Measurements from ENCODE around the gene SHC1.
"Not testable (repeated sequence)": the region's sequence is repeated elsewhere in the genome, so short reads cannot be mapped to it uniquely, and the experiment has no call there.

Gene SHC1

DNA sequence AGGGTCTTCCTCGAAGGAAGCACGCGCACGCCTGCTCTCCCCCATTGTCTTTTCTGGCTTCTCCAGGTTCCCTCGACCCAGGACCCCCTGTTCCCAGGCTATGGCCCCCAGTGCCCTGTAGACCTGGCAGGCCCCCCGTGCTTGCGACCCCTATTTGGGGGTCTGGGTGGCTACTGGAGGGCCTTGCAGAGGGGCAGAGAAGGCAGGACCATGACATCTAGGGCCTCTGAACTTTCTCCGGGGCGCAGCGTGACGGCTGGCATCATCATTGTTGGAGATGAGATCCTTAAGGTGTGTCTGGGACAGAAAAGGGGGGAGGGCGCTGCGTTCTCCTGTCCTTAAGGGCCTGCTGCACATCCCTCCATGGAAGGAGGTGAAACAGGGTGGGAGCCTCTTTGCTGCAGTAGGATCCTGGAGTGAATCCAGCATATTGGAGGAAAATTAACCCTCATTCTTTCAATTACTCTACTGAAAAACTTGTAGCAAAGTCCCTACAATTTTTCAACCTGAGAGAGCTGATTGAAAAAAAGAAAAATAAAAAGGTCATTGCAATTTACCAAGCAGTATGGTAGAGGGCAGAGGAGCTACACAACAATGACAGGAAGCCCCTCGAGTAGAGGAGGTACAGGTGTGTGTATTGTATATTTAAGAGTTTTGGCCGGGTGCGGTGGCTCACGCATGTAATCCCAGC, 13.4 kb upstream of the SHC1 start:
- peak overlapping the region; percentile 78 for H3K4me3 ChIP-seq (ENCODE audit: low read depth, low read length)
- DNase-seq (ENCODE audit: low read depth), result no peak
- TF ChIP-seq, protein P1, sequence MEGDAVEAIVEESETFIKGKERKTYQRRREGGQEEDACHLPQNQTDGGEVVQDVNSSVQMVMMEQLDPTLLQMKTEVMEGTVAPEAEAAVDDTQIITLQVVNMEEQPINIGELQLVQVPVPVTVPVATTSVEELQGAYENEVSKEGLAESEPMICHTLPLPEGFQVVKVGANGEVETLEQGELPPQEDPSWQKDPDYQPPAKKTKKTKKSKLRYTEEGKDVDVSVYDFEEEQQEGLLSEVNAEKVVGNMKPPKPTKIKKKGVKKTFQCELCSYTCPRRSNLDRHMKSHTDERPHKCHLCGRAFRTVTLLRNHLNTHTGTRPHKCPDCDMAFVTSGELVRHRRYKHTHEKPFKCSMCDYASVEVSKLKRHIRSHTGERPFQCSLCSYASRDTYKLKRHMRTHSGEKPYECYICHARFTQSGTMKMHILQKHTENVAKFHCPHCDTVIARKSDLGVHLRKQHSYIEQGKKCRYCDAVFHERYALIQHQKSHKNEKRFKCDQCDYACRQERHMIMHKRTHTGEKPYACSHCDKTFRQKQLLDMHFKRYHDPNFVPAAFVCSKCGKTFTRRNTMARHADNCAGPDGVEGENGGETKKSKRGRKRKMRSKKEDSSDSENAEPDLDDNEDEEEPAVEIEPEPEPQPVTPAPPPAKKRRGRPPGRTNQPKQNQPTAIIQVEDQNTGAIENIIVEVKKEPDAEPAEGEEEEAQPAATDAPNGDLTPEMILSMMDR (IDR thresholded peaks at IDR 0.05; ENCODE audit: insufficient read depth, low read depth, low read length, missing control alignments), result no peak

DNA sequence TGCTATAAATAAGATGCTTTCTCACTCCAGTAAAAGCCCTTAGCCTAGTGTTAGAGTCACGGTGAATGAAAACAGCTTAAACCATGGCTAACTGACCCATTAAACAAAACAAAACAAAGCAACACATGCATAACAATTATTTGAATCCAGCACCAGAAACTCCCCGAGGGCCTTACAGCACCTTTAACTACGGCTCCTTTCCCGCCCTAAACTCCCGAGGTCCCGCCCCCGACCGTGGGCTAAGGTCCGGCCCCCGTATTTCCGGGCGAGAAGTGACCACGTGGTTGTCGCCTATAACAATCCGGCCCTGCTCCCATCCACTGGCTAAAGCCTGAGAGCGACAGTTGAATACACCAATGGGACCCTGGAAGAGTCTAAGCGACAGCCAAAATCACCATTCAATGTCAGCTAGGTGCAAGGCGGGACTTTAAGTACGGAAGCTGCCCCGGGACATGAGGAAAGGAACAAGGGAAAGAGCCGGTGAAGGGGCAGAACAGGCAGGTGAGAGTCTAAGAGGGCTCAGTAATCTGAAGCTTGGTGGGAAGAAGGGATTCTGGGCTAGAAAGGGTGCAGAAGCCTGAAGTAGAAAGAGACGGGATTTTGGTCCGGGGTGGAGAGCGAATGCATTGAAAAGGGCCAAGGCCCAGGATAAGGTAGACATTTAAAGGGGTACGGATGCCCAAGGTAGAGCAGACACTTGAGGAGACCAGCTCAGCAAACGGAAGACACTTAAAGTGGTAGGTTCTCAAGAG, 12.5 kb upstream of the SHC1 start, which contains the start of gene FLAD1:
Gene FLAD1 (plus strand): TSS at position 448 of the 752 bp plus-strand sequence. CDS start 351 bp downstream, outside the sequence.
- peak; percentile 100 for DNase-seq (ENCODE audit: low read depth)

DNA sequence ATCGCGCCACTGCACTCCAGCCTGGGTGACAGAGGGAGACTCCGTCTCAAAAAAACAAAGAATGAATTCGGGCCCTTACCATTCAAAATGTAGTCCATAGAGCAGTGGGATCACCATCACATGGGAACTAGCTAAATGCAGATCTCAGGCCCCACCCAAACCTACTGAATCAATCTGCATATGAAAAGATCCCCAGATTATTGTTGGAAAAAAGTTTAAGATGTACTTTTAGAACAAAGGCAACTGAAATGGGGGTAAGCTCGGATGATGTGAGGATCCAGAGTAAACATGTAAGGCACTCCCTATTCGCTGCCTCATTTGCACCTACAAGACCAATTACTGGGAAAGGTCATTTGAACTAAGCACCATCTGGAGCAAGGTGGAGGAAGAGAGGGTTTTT, 11.8 kb upstream of the SHC1 start:
- TF ChIP-seq, protein P1 (IDR thresholded peaks at IDR 0.05; ENCODE audit: insufficient read depth, low read depth, low read length, missing control alignments), result no peak
- peak overlapping the region; percentile 61 for H3K4me3 ChIP-seq (ENCODE audit: low read depth, low read length)
- no peak for DNase-seq (ENCODE audit: low read depth)

More for the DNA sequence above, 12.5 kb upstream of the SHC1 start, which contains the start of gene FLAD1:
- H3K4me3 ChIP-seq (ENCODE audit: low read depth, low read length), result peak within 1 kb of the TSS; percentile 78
- TF ChIP-seq, protein P1 (IDR thresholded peaks at IDR 0.05; ENCODE audit: insufficient read depth, low read depth, low read length, missing control alignments), result no peak

DNA sequence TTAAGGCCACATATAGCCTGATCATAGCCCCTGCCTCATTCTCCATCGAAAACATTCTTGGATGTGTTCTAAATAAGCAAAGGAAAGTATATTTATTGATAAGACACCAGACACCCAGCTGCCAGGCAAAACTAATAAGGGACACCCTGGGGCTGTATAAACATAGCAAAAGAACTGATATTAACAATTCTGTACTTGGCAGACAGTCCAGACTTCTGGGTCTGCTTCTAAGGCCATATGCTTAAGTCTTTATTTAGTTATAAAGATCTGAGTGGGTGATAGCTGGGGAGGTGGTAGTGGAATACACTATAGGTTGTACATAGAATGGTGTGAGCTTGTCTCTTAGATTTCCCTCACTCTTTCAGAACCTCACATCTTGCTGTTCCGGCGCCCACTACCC, 7.8 kb upstream of the SHC1 start:
- no peak for DNase-seq (ENCODE audit: low read depth)
- H3K4me3 ChIP-seq (ENCODE audit: low read depth, low read length), result no peak overlapping the region
- TF ChIP-seq, protein P1 (IDR thresholded peaks at IDR 0.05; ENCODE audit: insufficient read depth, low read depth, low read length, missing control alignments), result no peak

DNA sequence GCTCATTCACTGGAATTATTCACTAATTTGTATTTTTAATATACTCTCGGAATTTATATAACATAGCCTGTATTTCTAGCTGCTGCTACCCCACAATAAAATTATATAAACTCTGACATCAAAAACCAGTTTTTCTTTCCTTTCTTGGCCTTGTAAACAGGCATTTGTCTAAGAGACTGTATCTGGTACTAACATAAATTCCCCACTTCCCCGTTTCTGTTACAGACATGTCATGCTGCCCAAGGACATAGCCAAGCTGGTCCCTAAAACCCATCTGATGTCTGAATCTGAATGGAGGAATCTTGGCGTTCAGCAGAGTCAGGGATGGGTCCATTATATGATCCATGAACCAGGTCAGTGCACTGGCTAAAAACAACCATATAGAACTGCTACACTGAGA, 7.2 kb upstream of the SHC1 start:
- not testable (repeated sequence) for H3K4me3 ChIP-seq (ENCODE audit: low read depth, low read length); DNase-seq (ENCODE audit: low read depth)

DNA sequence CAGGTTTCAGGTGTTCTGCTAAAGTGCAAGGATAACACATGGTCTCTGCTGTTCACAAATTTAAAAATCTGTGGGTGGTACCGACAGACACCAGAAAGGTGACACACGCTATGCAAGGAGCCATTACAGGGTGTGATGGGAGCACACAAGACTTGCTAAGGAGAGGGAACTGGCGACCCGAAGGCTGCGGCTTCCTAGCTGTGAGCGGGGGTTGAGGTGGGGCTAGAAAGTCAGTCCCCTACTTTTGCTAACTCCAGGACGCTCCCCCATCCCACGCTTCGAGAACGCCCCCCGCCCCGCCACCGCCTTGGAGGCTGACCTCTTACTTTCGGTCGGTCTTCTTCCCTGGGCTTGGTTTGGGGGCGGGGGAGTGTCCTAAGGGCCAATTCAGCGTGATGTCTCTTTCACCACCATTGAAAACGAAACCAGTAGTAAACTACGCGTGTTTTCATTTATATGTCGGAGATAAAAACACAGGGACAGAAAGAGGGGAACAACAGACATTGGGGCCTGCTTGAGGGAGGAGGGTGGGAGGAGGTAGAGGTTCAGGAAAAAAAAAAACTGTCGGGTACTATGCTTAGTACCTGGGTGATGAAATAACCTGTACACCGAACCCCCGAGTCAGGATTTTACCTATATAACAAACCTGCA, 5.0 kb upstream of the SHC1 start:
- peak overlapping the region; percentile 96 for H3K4me3 ChIP-seq (ENCODE audit: low read depth, low read length)
- TF ChIP-seq, protein P1 (IDR thresholded peaks at IDR 0.05; ENCODE audit: insufficient read depth, low read depth, low read length, missing control alignments), result no peak
- peak; percentile 82 for DNase-seq (ENCODE audit: low read depth)

DNA sequence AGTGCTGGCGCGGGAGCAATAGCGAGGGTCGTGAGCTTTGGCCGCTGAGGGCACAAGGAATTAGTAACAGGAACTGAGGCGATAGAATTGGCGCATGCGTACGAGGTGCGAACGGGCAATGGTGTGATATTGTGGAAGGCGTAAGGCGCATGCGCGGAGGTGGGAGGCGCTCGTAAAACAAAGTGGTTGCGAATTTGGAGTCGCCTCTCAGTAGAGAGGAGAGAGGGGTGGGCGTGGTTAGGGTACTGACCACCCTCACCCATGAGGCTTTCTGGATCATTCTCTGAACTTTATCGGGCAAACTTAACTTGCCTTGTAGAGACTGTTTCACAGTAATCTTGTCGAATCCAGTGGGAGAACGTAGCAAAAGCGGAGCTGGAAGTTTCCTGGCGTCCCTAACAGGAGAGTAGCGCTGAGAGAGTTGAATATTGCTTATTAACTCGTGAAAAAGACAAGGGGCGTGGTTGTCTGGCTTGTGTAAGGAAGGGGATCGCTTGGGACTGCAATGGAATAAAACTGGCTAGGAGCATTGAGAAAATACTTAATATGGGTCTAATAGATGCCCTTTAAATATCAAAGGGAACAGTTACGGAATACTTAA, 4.4 kb upstream of the SHC1 start:
- TF ChIP-seq, protein P1 (IDR thresholded peaks at IDR 0.05; ENCODE audit: insufficient read depth, low read depth, low read length, missing control alignments), result no peak
- H3K4me3 ChIP-seq (ENCODE audit: low read depth, low read length), result peak overlapping the region; percentile 96
- peak; percentile 98 for DNase-seq (ENCODE audit: low read depth)

Data from GM12865 (cell line).